H1 (cell line): Measurements from ENCODE around the gene HMMR.

ENCODE experiments used
- CTCF ChIP-seq, 3 experiments: IDR thresholded peaks; 1 replicate in 2 of 3; 2 replicates in 1 of 3; pipeline versions ENCODE4 v1.5.1 to v1.6.1; 2011; ENCODE audit warnings: low read length in 3 of 3, mild to moderate bottlenecking in 3 of 3, inconsistent platforms in 2 of 3, low read depth in 1 of 3, moderate library complexity in 1 of 3; ENCODE audit not compliant: insufficient read depth in 1 of 3; ENCODE audit errors: control extremely low read depth in 1 of 3
- SIN3A ChIP-seq, 2 experiments: IDR thresholded peaks in 1 of 2; conservative IDR thresholded peaks in 1 of 2; 2 replicates each; pipeline ENCODE4 v1.6.1; 2011 to 2012; ENCODE audit warnings: low read length in 2 of 2, improper control_type of control experiment in 1 of 2, low read depth in 1 of 2, mild to moderate bottlenecking in 1 of 2

GRCh38 chr5:163509291-163509951 lies 49.0 kb downstream of the HMMR start:
- no peak for TF ChIP-seq CTCF (IDR thresholded peaks at IDR 0.05; ENCODE audit: control extremely low read depth in 1 of 3, insufficient read depth in 1 of 3, low read depth in 1 of 3, low read length in 3 of 3)
- TF ChIP-seq SIN3A (conservative IDR thresholded peaks at IDR 0.05 in 1 of 2, IDR thresholded peaks at IDR 0.05 in 1 of 2; ENCODE audit: low read depth in 1 of 2, low read length in 2 of 2) = no peak
